GM12865 (cell line): Measurements from ENCODE around the gene CACNA1C.

Experiments
- DNase-seq: peaks from one replicate; pipeline ENCODE4 v3.0.0; 2010; ENCODE audit warnings: low read depth
- H3K4me3 ChIP-seq: 2 replicates; pipeline ENCODE4 v1.5.1; 2011; ENCODE audit warnings: mild to moderate bottlenecking, low read depth, low read length, control low read depth
- CTCF ChIP-seq: IDR thresholded peaks from 2 replicates; pipeline ENCODE4 v1.5.1; 2011; ENCODE audit warnings: low read length, control low read depth, low read depth, inconsistent platforms; ENCODE audit not compliant: insufficient read depth; ENCODE audit errors: missing control alignments

CACNA1C gene

GRCh38 chr12:2640709-2641108 lies 587.9 kb downstream of the CACNA1C start:
- TF ChIP-seq CTCF, result no peak
- no peak for DNase-seq

GRCh38 chr12:2641207-2641606 lies 588.4 kb downstream of the CACNA1C start:
- DNase-seq, result peak; percentile 14
- TF ChIP-seq CTCF, result peak; percentile 6

More at GRCh38 chr12:2640709-2641108, 587.9 kb downstream of the CACNA1C start:
- no peak overlapping the region for H3K4me3 ChIP-seq

GRCh38 chr12:2641761-2642160 lies 589.0 kb downstream of the CACNA1C start:
- TF ChIP-seq CTCF, result no peak
- DNase-seq, result no peak
- no peak overlapping the region for H3K4me3 ChIP-seq

More at GRCh38 chr12:2641207-2641606, 588.4 kb downstream of the CACNA1C start:
- H3K4me3 ChIP-seq, result no peak overlapping the region

- DNase-seq, result no peak
- TF ChIP-seq CTCF, result no peak
- no peak overlapping the region for H3K4me3 ChIP-seq
These were observed 589.5 kb downstream of the CACNA1C start for GRCh38 chr12:2642176-2642892.

GRCh38 chr12:2642896-2643425 lies 590.2 kb downstream of the CACNA1C start:
- no peak for DNase-seq
- no peak for TF ChIP-seq CTCF
- H3K4me3 ChIP-seq, result no peak overlapping the region

GRCh38 chr12:2643576-2644135 lies 590.9 kb downstream of the CACNA1C start:
- no peak for DNase-seq
- TF ChIP-seq CTCF, result no peak
- H3K4me3 ChIP-seq, result no peak overlapping the region
